ENCODE measurements around the gene CT45A3.
"Not testable (repeated sequence)": the region's sequence is repeated elsewhere in the genome, so short reads cannot be mapped to it uniquely, and the experiment has no call there.

CT45A3 gene

GRCh38 chrX:135768091-135768490, at the start of gene CT45A3:
TSS of gene CT45A3 (minus strand) at chrX:135768191. CDS start at chrX:135764444, 3,747 bp downstream.
- not testable (repeated sequence) for DNase-seq

- not testable (repeated sequence) for DNase-seq
Measured at GRCh38 chrX:135802687-135803086, 34.7 kb upstream of the CT45A3 start, which contains the start of gene CT45A6. TSS of gene CT45A6 (minus strand) at chrX:135802787. CDS start at chrX:135798993, 3,794 bp downstream.

GRCh38 chrX:135785403-135785802, 17.4 kb upstream of the CT45A3 start, which contains the start of gene CT45A5:
TSS of gene CT45A5 (minus strand) at chrX:135785503. CDS start at chrX:135781729, 3,774 bp downstream.
- DNase-seq, result not testable (repeated sequence)

GRCh38 chrX:135744739-135745138, 23.3 kb downstream of the CT45A3 start:
- DNase-seq, result not testable (repeated sequence)

GRCh38 chrX:135741192-135741715, 26.7 kb downstream of the CT45A3 start:
- DNase-seq, result no peak

GRCh38 chrX:135740681-135741149, 27.3 kb downstream of the CT45A3 start:
- no peak for DNase-seq

GRCh38 chrX:135737366-135738071, 30.5 kb downstream of the CT45A3 start:
- no peak for DNase-seq

GRCh38 chrX:135734666-135735065, 33.3 kb downstream of the CT45A3 start:
- DNase-seq, result not testable (repeated sequence)

GRCh38 chrX:135713795-135714194, 54.2 kb downstream of the CT45A3 start:
- no peak for DNase-seq

- DNase-seq, result not testable (repeated sequence)
Measured at GRCh38 chrX:135713183-135713689, 54.8 kb downstream of the CT45A3 start, which contains the start of gene CT45A1. TSS of gene CT45A1 (plus strand) at chrX:135713639. CDS start at chrX:135718941, 5,302 bp downstream.

Data from KG1 (cell line).